HepG2 (cell line): ENCODE data around the gene ATP11A. TPM values are rescaled to one million over a fixed set of nuclear protein-coding genes. Genes with fewer than 3 reads are reported as not detected.

Experiments used
- ATAC-seq: fragments of 200-7000 bp; cut with Tn5 transposase; 3 replicates; pipeline ENCODE4 v1.9.1; 2020; ENCODE audit warnings: mild to moderate bottlenecking, moderate library complexity
- BruUV-seq: library from RNA; stranded (reverse); fragments of 400-500 nt; replicated peaks from 2 replicates; lab custom pipeline; 2021; lab: Mats Ljungman, UMichigan
- CTCF ChIA-PET: fragments of 300-600 bp; formaldehyde crosslinking; extraction: SDS; loops from one replicate; lab custom pipeline; 2021; ENCODE audit warnings: low total read pairs, inconsistent platforms, low intra/inter-chr PET ratio; lab: Yijun Ruan, JAX
- POLR2A ChIA-PET: fragments of 350-600 bp; sonication (Branson Sonifier 250); formaldehyde crosslinking; loops from one replicate; lab custom pipeline; 2020; ENCODE audit warnings: antibody characterized with exemption, inconsistent platforms; lab: Yijun Ruan, JAX
- DNase-seq: peaks from one replicate; pipeline ENCODE4 v3.0.0-alpha.2; 2015; ENCODE audit warnings: low spot score
- FAIRE-seq: peaks from 3 replicates; lab custom pipeline; 2011; peaks lifted over from hg19 to GRCh38; lab: Jason Lieb, UNC
- H2AFZ ChIP-seq: one replicate; pipeline ENCODE4 v1.6.1; 2011; ENCODE audit warnings: low read length, inconsistent platforms
- H3K27ac ChIP-seq: fragments of 300-600 bp; 3 replicates; pipeline ENCODE4 v1.8.0; 2011; ENCODE audit warnings: mixed run types, mild to moderate bottlenecking, mixed read lengths, low read length, inconsistent platforms; ENCODE audit not compliant: insufficient read depth; ENCODE audit errors: extremely low read length
- H3K27me3 ChIP-seq, 2 experiments: fragments of 200-600 bp in 1 of 2; 2 replicates in 1 of 2; 3 replicates in 1 of 2; pipeline versions ENCODE4 v1.6.0 to v1.8.0; 2011; ENCODE audit warnings: low read length in 2 of 2, mild to moderate bottlenecking in 2 of 2, moderate library complexity in 2 of 2, inconsistent platforms in 1 of 2; ENCODE audit not compliant: insufficient read depth in 2 of 2, control insufficient read depth in 1 of 2
- H3K36me3 ChIP-seq, 2 experiments: fragments of 200-600 bp in 1 of 2; replicated peaks in 1 of 2; 2 replicates in 1 of 2; 3 replicates in 1 of 2; pipeline versions ENCODE4 v1.5.1 to v1.8.0; 2011; ENCODE audit warnings: low read length in 2 of 2, inconsistent platforms in 1 of 2; ENCODE audit not compliant: insufficient read depth in 2 of 2, control insufficient read depth in 1 of 2
- H3K4me1 ChIP-seq: 2 replicates; pipeline ENCODE4 v1.5.1; 2012; ENCODE audit warnings: low read length, inconsistent platforms; ENCODE audit not compliant: insufficient read depth
- H3K4me2 ChIP-seq: 2 replicates; pipeline ENCODE4 v1.6.0; 2011; ENCODE audit warnings: low read depth, low read length, inconsistent platforms
- H3K4me3 ChIP-seq, 3 experiments: fragments of 200-600 bp in 1 of 3; sonication (generic), shearing (Covaris generic) in 1 of 3; replicated peaks in 1 of 3; 2 replicates each; pipeline ENCODE4 v1.5.1; 2011 to 2016; ENCODE audit warnings: low read length in 3 of 3, inconsistent platforms in 2 of 3, low read depth in 2 of 3, mild to moderate bottlenecking in 2 of 3, control low read depth in 1 of 3, mixed read lengths in 1 of 3; ENCODE audit not compliant: insufficient read depth in 1 of 3
- H3K79me2 ChIP-seq: one replicate; pipeline ENCODE4 v1.6.1; 2011; ENCODE audit warnings: low read length, inconsistent platforms; ENCODE audit not compliant: insufficient read depth
- H3K9ac ChIP-seq: 2 replicates; pipeline ENCODE4 v1.6.0; 2011; ENCODE audit warnings: mild to moderate bottlenecking, low read depth, low read length, inconsistent platforms; ENCODE audit not compliant: insufficient read depth
- H3K9me3 ChIP-seq: 2 replicates; pipeline ENCODE4 v1.5.1; 2012; ENCODE audit warnings: mild to moderate bottlenecking, low read length
- H4K20me1 ChIP-seq: 2 replicates; pipeline ENCODE4 v1.6.0; 2011; ENCODE audit warnings: inconsistent platforms, mild to moderate bottlenecking, low read length, moderate library complexity; ENCODE audit not compliant: insufficient read depth
- ARNT ChIP-seq: fragments of 450-650 bp; IDR thresholded peaks from 2 replicates; pipeline ENCODE4 v1.6.1; 2017
- DNMT3B ChIP-seq: conservative IDR thresholded peaks from 2 replicates; pipeline ENCODE4 v1.6.1; 2016; ENCODE audit warnings: missing biosample characterization, control low read depth
- ELK4 ChIP-seq: sonication (generic); formaldehyde crosslinking; IDR thresholded peaks from 2 replicates; pipeline ENCODE4 v1.9.0; 2021; ENCODE audit warnings: missing genetic modification reagents, borderline replicate concordance
- KDM3A ChIP-seq: IDR thresholded peaks from 2 replicates; pipeline ENCODE4 v1.6.1; 2018; ENCODE audit warnings: low read depth, missing compliant biosample characterization
- MAZ ChIP-seq, 2 experiments: sonication (generic) in 1 of 2; formaldehyde crosslinking in 1 of 2; IDR thresholded peaks; 2 replicates each; pipeline versions ENCODE4 v1.5.0 to v1.6.1; 2012 to 2020; ENCODE audit warnings: low read depth in 2 of 2, mild to moderate bottlenecking in 2 of 2, borderline replicate concordance in 1 of 2, improper control_type of control experiment in 1 of 2, low read length in 1 of 2, missing genetic modification reagents in 1 of 2, moderate library complexity in 1 of 2
- MIER2 ChIP-seq: IDR thresholded peaks from 2 replicates; pipeline ENCODE4 v1.6.1; 2016; ENCODE audit warnings: missing biosample characterization, missing genetic modification reagents
- NONO ChIP-seq, 2 experiments: fragments of 450-650 bp in 1 of 2; sonication (generic) in 1 of 2; formaldehyde crosslinking in 1 of 2; IDR thresholded peaks in 1 of 2; conservative IDR thresholded peaks in 1 of 2; 2 replicates each; pipeline versions ENCODE4 v1.6.1 to v1.8.0; 2017 to 2022; ENCODE audit warnings: mild to moderate bottlenecking in 1 of 2, missing genetic modification reagents in 1 of 2, moderate library complexity in 1 of 2
- SRY ChIP-seq: sonication (generic); formaldehyde crosslinking; IDR thresholded peaks from 2 replicates; pipeline ENCODE4 v1.8.0; 2022; ENCODE audit warnings: mild to moderate bottlenecking, missing genetic modification reagents
- TP53 ChIP-seq: sonication (generic); formaldehyde crosslinking; conservative IDR thresholded peaks from 2 replicates; pipeline ENCODE4 v1.4.0; 2020; ENCODE audit warnings: missing genetic modification reagents
- ZFP41 ChIP-seq: sonication (generic); formaldehyde crosslinking; IDR thresholded peaks from 2 replicates; pipeline ENCODE4 v1.4.0; 2020; ENCODE audit warnings: mild to moderate bottlenecking, missing genetic modification reagents, borderline replicate concordance
- ZNF496 ChIP-seq: sonication (generic); formaldehyde crosslinking; IDR thresholded peaks from 2 replicates; pipeline ENCODE4 v1.8.1; 2023; ENCODE audit warnings: mild to moderate bottlenecking, moderate library complexity, missing genetic modification reagents; ENCODE audit not compliant: insufficient replicate concordance
- ZNF512B ChIP-seq: sonication (generic); formaldehyde crosslinking; IDR thresholded peaks from 2 replicates; pipeline ENCODE4 v1.5.1; 2020; ENCODE audit warnings: missing genetic modification reagents, mild to moderate bottlenecking, borderline replicate concordance
- ZNF574 ChIP-seq: sonication (generic); formaldehyde crosslinking; IDR thresholded peaks from 2 replicates; pipeline ENCODE4 v1.4.0; 2020; ENCODE audit warnings: missing genetic modification reagents
- ZSCAN25 ChIP-seq: sonication (generic); formaldehyde crosslinking; IDR thresholded peaks from 2 replicates; pipeline ENCODE4 v1.8.0; 2022; ENCODE audit warnings: mild to moderate bottlenecking, missing genetic modification reagents
- WGBS: methylation state at CpG from one replicate; pipeline ENCODE4 v1.1.6; 2017; ENCODE audit warnings: low lambda C conversion rate; 5-methylcytosine and 5-hydroxymethylcytosine counted together
- in situ Hi-C: cut with HindIII; loops from 2 replicates; pipeline ENCODE4 v1.10.0; 2017; ENCODE audit warnings: low pct_unique_long_range_greater_than_20kb; ENCODE audit not compliant: extremely low pct_ligation_motif_present
- intact Hi-C: fragments of 100-400 bp; cut with micrococcal nuclease; formaldehyde crosslinking; loops from one replicate; pipeline ENCODE4 v1.10.0; 2022; ENCODE audit not compliant: unreplicated experiment
- polyA plus RNA-seq, 8 experiments: library from polyadenylated mRNA; depleted of rRNA in 3 of 8; stranded (reverse) in 7 of 8; unstranded in 1 of 8; fragments of >200 nt; fragmentation: Illumina TruSeq in 4 of 8; extraction: Trizol in 4 of 8; gene quantifications; 2 replicates each; pipeline versions ENCODE4 v1.2.1 to v1.2.3, GENCODE V29; 2011 to 2016; ENCODE audit warnings: low read depth in 4 of 8, missing spikeins in 1 of 8, mixed read lengths in 1 of 8; ENCODE audit not compliant: insufficient read depth in 1 of 8
- total RNA-seq, 5 experiments: library from RNA; depleted of rRNA; stranded (reverse); fragments of >200 nt; fragmentation: Illumina TruSeq; extraction: Trizol; gene quantifications; 2 replicates each; pipeline ENCODE4 v1.2.3, GENCODE V29; 2016; ENCODE audit warnings: low read depth in 1 of 5

Gene ATP11A
- total and polyA plus RNA-seq, 2 of the 13 experiments (the other 11 are each of a cell fraction or from before 2014, with no cell fraction given): 18.4 to 20.1 TPM

- H3K4me2 ChIP-seq: peak overlapping the region; percentile 76
- TF ChIP-seq ELK4 (CRISPR knock-in tag) (no peak), NONO (IDR thresholded peaks at IDR 0.05) (no peak), NONO (CRISPR knock-in tag; conservative IDR thresholded peaks at IDR 0.05) (no peak), ZFP41 (CRISPR knock-in tag) (no peak), TP53 (CRISPR knock-in tag) (0 out of 2 replicates have a peak, but pooled peaks have one; percentile 55), MAZ (IDR thresholded peaks at IDR 0.05; ENCODE audit: borderline replicate concordance, low read depth, low read length) (0 out of 2 replicates have a peak, but pooled peaks have one; percentile 19), MAZ (CRISPR knock-in tag; IDR thresholded peaks at IDR 0.05; ENCODE audit: low read depth) (no peak; the same call in 1 of the 2 replicates), ARNT (no peak), KDM3A (CRISPR knock-in tag) (0 out of 2 replicates have a peak, but pooled peaks have one; percentile 28), ZNF512B (CRISPR knock-in tag) (no peak), MIER2 (no peak), DNMT3B (CRISPR knock-in tag) (no peak), ZSCAN25 (peak; percentile 48; the same call in 1 of the 2 replicates), ZNF496 (no peak), SRY (CRISPR knock-in tag) (no peak), ZNF574 (CRISPR knock-in tag) (peak; percentile 44)
Measured at GRCh38 chr13:112894673-112895481, 205.0 kb downstream of the ATP11A start.

More at GRCh38 chr13:112894673-112895481, 205.0 kb downstream of the ATP11A start:
- H4K20me1 ChIP-seq: no peaks in the 10 kb centered on the region; the same call in 1 of the 2 replicates
- peak; percentile 20 for ATAC-seq
- H3K9me3 ChIP-seq: no peaks in the 10 kb centered on the region
- peaks cover 44% of the 10 kb centered on the region for H3K4me1 ChIP-seq
- no TSS peak for BruUV-seq
- intact Hi-C loops (no loop called here), in situ Hi-C loops (no loop called here)
- peak; percentile 41 for DNase-seq
- peak overlapping the region; percentile 85 to 92 (median 86) for H3K4me3 ChIP-seq
- no peak for FAIRE-seq
- peaks cover 4 to 23% of the 10 kb centered on the region in 2 experiments; a peak in 4 of 5 replicates for H3K27me3 ChIP-seq
- POLR2A ChIA-PET: interaction anchor here (1.2 to 3.1 kb wide), 4 partner anchors 12 to 206 kb away, joined by 3 to 26 read pairs (median 8); no protein-coding TSS in a partner anchor
- 0% methylated on average over 1 of the region's 36 CpGs for WGBS
- peak overlapping the region; percentile 71 for H3K27ac ChIP-seq
- CTCF ChIA-PET: no interaction called here
- H3K9ac ChIP-seq: peak overlapping the region; percentile 77
- no peak overlapping the region for H2AFZ ChIP-seq
- H3K36me3 ChIP-seq: no peaks in the 10 kb centered on the region; a peak in 1 of 5 replicates
- no peaks in the 10 kb centered on the region for H3K79me2 ChIP-seq
